Measurements from ENCODE around the gene CFAP69.

- TF ChIP-seq TAF1 (IDR thresholded peaks at IDR 0.05; ENCODE audit: low read depth) (no peak), TEAD4 (IDR thresholded peaks at IDR 0.05) (no peak), USF1 (IDR thresholded peaks at IDR 0.05) (no peak), CREB1 (IDR thresholded peaks at IDR 0.05; ENCODE audit: low read depth) (no peak), FOXM1 (IDR thresholded peaks at IDR 0.05; ENCODE audit: borderline replicate concordance, low read depth) (no peak), RAD21 (IDR thresholded peaks at IDR 0.05; ENCODE audit: low read depth) (no peak)
- TF ChIP-seq, protein P1, sequence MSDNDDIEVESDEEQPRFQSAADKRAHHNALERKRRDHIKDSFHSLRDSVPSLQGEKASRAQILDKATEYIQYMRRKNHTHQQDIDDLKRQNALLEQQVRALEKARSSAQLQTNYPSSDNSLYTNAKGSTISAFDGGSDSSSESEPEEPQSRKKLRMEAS (IDR thresholded peaks at IDR 0.05) = no peak
Measured at GRCh38 chr7:90248706-90249105, 3.7 kb downstream of the CFAP69 start.

Data from Ishikawa (cell line).